ENCODE data around the gene SLC1A3. TPM values are rescaled to one million over a fixed set of nuclear protein-coding genes. Genes with fewer than 3 reads are reported as not detected.

SLC1A3 gene
- total RNA-seq, 1 experiment from 2014 or later, result 9.6 TPM

DNA sequence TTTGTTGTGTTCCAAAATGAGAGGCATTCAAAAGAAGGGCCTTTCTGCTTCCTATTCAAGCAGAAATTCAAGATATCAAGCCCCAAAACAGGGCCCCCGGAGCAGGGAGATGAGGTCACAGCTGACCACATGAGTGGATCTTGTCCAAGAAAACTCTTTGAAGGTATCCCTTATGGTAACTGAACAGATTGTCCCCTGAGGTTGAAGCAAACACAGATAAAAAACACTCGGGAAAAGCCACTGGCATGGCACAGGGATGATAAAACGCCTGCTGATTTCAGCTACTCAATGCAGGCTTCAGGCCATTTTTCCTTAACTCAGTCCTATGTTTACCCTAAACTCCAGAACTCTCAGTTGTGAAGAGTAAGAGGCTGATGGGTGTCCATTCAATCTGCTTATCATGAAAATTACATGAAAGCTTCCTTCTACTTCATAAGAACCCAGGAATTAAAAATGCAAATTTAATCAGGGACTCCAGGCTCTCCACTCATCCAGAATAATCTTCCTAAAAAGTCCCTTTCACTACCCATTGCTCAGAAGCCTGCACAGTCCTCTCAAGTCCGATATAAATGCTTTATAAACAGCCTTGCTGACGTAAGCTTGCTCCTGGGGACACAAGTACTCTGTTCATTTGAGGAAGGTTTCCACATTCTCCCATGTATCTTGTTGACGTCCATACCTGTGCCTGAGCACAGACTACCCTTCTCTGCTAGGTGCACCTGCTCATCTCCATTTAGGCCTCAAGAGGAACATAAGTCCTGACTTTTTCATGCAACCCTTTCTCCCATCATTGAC is 35.9 kb upstream of the SLC1A3 start:
- no peaks in the 10 kb centered on the region for H3K27me3 Mint-ChIP-seq (ENCODE audit: insufficient read depth, unreplicated experiment)
- H3K4me3 Mint-ChIP-seq (ENCODE audit: unreplicated experiment), result no peak overlapping the region
- H3K27ac Mint-ChIP-seq (ENCODE audit: low read depth, unreplicated experiment), result no peak overlapping the region
- CTCF ChIA-PET, result no interaction called here
- no TSS peak for BruUV-seq (replicated peaks)
- DNase-seq (ENCODE audit: unreplicated experiment), result no peak
- POLR2A ChIA-PET, result interaction anchor here (0.7 kb wide), 1 partner anchor 111 kb away, joined by 3 read pairs; no protein-coding TSS in a partner anchor
- no peaks in the 10 kb centered on the region for H3K9me3 Mint-ChIP-seq (ENCODE audit: unreplicated experiment)
- intact Hi-C loops (cut with micrococcal nuclease), result no loop called here
- peaks cover 18% of the 10 kb centered on the region for H3K4me1 Mint-ChIP-seq (ENCODE audit: insufficient read depth, unreplicated experiment)
- no peaks in the 10 kb centered on the region for H3K36me3 Mint-ChIP-seq (ENCODE audit: insufficient read depth, unreplicated experiment)
- no peak for TF ChIP-seq CTCF (IDR thresholded peaks at IDR 0.05; ENCODE audit: unreplicated experiment)

DNA sequence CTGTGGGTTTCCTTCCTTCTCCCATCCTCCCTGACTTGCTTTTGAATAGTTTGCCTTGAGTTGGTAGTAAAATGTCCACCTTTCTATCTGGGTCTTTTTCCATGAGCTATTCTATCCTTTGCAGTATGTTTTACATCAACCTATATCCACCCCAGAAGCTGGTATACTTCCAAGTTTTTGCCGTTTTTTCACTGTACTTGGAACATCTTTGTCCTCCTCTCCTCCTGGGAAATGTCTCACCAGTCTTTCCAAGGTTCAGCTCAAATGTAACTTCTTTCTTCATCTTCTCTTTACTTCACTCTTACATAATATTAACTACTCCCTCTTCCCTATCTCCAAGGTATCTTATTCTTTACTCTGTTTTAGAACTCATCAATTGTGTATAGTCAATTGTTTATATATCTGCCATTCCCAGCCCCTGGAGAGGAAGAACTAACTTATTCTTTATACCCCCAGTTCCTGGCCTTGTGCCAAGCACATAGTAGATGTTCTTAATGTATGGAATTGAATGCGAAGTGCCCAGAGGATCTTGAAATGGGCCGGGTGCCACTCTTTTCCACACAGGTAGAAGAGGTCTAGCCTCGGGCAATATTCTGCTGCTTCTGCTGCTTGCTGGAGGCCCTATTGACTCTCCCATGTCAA is 34.9 kb upstream of the SLC1A3 start:
- no TSS peak for BruUV-seq (replicated peaks)
- H3K27me3 Mint-ChIP-seq (ENCODE audit: insufficient read depth, unreplicated experiment), result no peaks in the 10 kb centered on the region
- no peak for DNase-seq (ENCODE audit: unreplicated experiment)
- peaks cover 19% of the 10 kb centered on the region for H3K4me1 Mint-ChIP-seq (ENCODE audit: insufficient read depth, unreplicated experiment)
- H3K27ac Mint-ChIP-seq (ENCODE audit: low read depth, unreplicated experiment), result no peak overlapping the region
- ChIA-PET CTCF (interaction anchor here (0.8 to 0.9 kb wide), 2 partner anchors 10 to 119 kb away, joined by 4 to 6 read pairs; no protein-coding TSS in a partner anchor), POLR2A (no interaction called here)
- H3K4me3 Mint-ChIP-seq (ENCODE audit: unreplicated experiment), result no peak overlapping the region
- no peaks in the 10 kb centered on the region for H3K9me3 Mint-ChIP-seq (ENCODE audit: unreplicated experiment)
- H3K36me3 Mint-ChIP-seq (ENCODE audit: insufficient read depth, unreplicated experiment), result no peaks in the 10 kb centered on the region
- intact Hi-C loops (cut with micrococcal nuclease), result no loop called here
- TF ChIP-seq CTCF (IDR thresholded peaks at IDR 0.05; ENCODE audit: unreplicated experiment), result no peak

- ChIA-PET CTCF (interaction anchor here (0.6 kb wide), 1 partner anchor 30 kb away, joined by 3 read pairs; no protein-coding TSS in a partner anchor), POLR2A (interaction anchor here (0.7 kb wide), 1 partner anchor 20 kb away, joined by 3 read pairs; no protein-coding TSS in a partner anchor)
- no peaks in the 10 kb centered on the region for H3K27me3 Mint-ChIP-seq (ENCODE audit: insufficient read depth, unreplicated experiment)
- H3K4me1 Mint-ChIP-seq (ENCODE audit: insufficient read depth, unreplicated experiment), result peaks cover 19% of the 10 kb centered on the region
- TF ChIP-seq CTCF (IDR thresholded peaks at IDR 0.05; ENCODE audit: unreplicated experiment), result no peak
- intact Hi-C loops (cut with micrococcal nuclease), result no loop called here
- no peak overlapping the region for H3K27ac Mint-ChIP-seq (ENCODE audit: low read depth, unreplicated experiment)
- BruUV-seq (replicated peaks), result no TSS peak
- peak; percentile 60 for DNase-seq (ENCODE audit: unreplicated experiment)
- H3K36me3 Mint-ChIP-seq (ENCODE audit: insufficient read depth, unreplicated experiment), result no peaks in the 10 kb centered on the region
- H3K4me3 Mint-ChIP-seq (ENCODE audit: unreplicated experiment), result no peak overlapping the region
- no peaks in the 10 kb centered on the region for H3K9me3 Mint-ChIP-seq (ENCODE audit: unreplicated experiment)
Observed at GRCh38 chr5:36573438-36573837, 33.0 kb upstream of the SLC1A3 start.

DNA sequence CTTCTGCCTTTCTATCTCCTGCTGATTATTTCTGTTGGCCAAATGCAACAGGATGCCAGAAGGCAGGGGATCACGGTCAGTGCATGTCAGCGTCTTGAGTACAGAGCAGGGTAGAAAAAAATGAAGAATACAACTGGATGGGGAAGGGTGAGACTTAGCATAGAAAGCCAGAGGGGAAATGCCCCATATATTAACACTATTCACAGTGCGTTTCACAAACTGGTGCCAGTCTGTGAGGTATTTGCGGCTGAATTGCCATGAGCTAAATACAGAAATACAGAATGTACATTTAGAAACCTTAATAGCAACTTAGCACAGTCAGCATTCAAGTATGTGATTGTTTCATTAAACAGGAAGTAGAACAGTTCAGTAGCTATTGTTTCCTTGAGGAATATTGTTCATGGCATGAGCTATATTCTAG is 31.0 kb upstream of the SLC1A3 start:
- ChIA-PET POLR2A (interaction anchor here (1.1 to 2.2 kb wide), 4 partner anchors 8 to 160 kb away, joined by 3 to 12 read pairs (median 4); partner anchors contain the start of gene SLC1A3), CTCF (interaction anchor here (0.7 to 1.7 kb wide), 4 partner anchors 14 to 194 kb away, joined by 3 to 5 read pairs (median 4); no protein-coding TSS in a partner anchor)
- intact Hi-C loops (cut with micrococcal nuclease), result no loop called here
- H3K27ac Mint-ChIP-seq (ENCODE audit: low read depth, unreplicated experiment), result no peak overlapping the region
- H3K36me3 Mint-ChIP-seq (ENCODE audit: insufficient read depth, unreplicated experiment), result no peaks in the 10 kb centered on the region
- no peak overlapping the region for H3K4me3 Mint-ChIP-seq (ENCODE audit: unreplicated experiment)
- no peaks in the 10 kb centered on the region for H3K9me3 Mint-ChIP-seq (ENCODE audit: unreplicated experiment)
- peaks cover 10% of the 10 kb centered on the region for H3K4me1 Mint-ChIP-seq (ENCODE audit: insufficient read depth, unreplicated experiment)
- DNase-seq (ENCODE audit: unreplicated experiment), result peak; percentile 65
- no peaks in the 10 kb centered on the region for H3K27me3 Mint-ChIP-seq (ENCODE audit: insufficient read depth, unreplicated experiment)
- BruUV-seq (replicated peaks), result no TSS peak
- no peak for TF ChIP-seq CTCF (IDR thresholded peaks at IDR 0.05; ENCODE audit: unreplicated experiment)
